ENCODE results near the gene KCNK17. TPM values are rescaled to one million over a fixed set of nuclear protein-coding genes. Genes with fewer than 3 reads are reported as not detected.

The KCNK17 gene
- total and polyA plus RNA-seq, 9 of the 15 experiments (the other 6 are each of a cell fraction or from before 2014, with no cell fraction given), result not detected

DNA sequence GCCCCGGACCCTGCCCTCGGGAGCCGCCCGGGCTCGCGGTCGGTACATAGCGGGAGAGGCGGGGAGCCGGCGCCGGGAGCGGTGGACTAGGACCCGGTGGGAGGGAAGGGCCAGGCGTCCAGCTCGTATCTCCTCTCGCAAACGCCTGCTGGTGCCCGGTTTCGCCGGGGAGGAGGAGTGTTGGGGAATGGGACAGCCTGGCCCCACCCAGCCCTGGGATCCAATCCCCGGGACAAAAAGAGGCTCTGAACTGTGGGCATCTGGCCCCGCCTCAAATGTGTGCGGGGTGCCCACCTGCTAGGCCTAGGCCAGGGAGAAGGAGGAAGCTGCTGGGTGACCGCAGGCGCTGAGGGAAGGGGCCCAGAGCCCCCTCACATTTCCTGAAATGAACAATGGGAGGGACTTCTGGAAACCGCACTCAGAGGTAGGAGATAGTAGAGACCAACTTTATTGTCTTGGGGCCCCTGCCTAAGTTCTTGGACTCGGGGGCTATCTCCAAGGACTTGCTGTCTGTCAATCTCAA lies at the start of gene KCNK17 (continued):
- no peak for TF ChIP-seq RBFOX2 (IDR thresholded peaks at IDR 0.05; ENCODE audit: low read depth, low read length)
- TF ChIP-seq ZFPM2 (CRISPR knock-in tag; IDR thresholded peaks at IDR 0.05), result no peak
- TF ChIP-seq, protein P1, sequence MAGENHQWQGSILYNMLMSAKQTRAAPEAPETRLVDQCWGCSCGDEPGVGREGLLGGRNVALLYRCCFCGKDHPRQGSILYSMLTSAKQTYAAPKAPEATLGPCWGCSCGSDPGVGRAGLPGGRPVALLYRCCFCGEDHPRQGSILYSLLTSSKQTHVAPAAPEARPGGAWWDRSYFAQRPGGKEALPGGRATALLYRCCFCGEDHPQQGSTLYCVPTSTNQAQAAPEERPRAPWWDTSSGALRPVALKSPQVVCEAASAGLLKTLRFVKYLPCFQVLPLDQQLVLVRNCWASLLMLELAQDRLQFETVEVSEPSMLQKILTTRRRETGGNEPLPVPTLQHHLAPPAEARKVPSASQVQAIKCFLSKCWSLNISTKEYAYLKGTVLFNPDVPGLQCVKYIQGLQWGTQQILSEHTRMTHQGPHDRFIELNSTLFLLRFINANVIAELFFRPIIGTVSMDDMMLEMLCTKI (IDR thresholded peaks at IDR 0.05; ENCODE audit: partially characterized antibody), result no peak
- TF ChIP-seq FIP1L1 (IDR thresholded peaks at IDR 0.05; ENCODE audit: low read depth, low read length, poor library complexity, severe bottlenecking), result no peak
- no peak for TF ChIP-seq KDM2B (CRISPR knock-in tag; IDR thresholded peaks at IDR 0.05)
- TF ChIP-seq ZNF140 (CRISPR knock-in tag; IDR thresholded peaks at IDR 0.05), result no peak

DNA sequence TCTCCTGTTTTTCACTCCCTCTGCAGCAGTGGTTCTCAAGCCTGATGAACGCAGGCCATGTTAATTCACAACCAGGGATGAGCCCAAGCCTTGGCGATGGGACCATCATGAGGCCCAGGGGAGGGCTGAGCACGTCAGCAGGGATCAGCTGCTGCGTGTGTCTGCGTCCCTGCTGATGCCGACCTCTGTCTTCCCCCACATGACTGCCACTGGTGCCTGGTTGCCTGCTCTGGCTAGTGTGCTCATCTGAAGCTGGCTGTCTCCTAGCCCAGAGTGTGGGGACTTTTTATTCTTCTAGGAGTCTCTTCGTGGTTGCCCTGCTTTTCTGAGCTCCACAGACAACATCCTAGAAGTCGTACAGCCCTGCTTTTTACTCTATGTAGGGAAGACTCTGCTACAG lies 49.1 kb upstream of the KCNK17 start:
- Histone ChIP-seq H3K4me3 (no peak overlapping the region), H4K20me1 (replicated peaks; ENCODE audit: control insufficient read depth, insufficient read depth, low read length) (peaks cover 7% of the 10 kb centered on the region), H3K27me3 (ENCODE audit: control insufficient read depth in 2 of 2, insufficient read depth in 2 of 2, low read length in 2 of 2) (peaks cover 8 to 58% of the 10 kb centered on the region in 2 experiments; a peak in 4 of 5 replicates), H3K27ac (ENCODE audit: extremely low read depth, low read depth, low read length) (no peak overlapping the region), H3K9ac (ENCODE audit: insufficient read depth in 1 of 2, low read depth in 2 of 2, low read length in 2 of 2) (0 out of 4 replicates have a peak overlapping the region, but pooled peaks of 1 of the 2 experiments have one; percentile 47), H3K4me2 (ENCODE audit: insufficient read depth, low read length) (no peak overlapping the region), H3K9me1 (ENCODE audit: control insufficient read depth, insufficient read depth, low read length) (no peaks in the 10 kb centered on the region), H2AFZ (ENCODE audit: low read depth, low read length) (no peak overlapping the region), H3K36me3 (ENCODE audit: control insufficient read depth, insufficient read depth, low read length) (no peaks in the 10 kb centered on the region), H3K79me2 (ENCODE audit: control insufficient read depth, insufficient read depth, low read length) (no peaks in the 10 kb centered on the region), H3K9me3 (replicated peaks; ENCODE audit: control insufficient read depth, insufficient read depth, low read depth, low read length) (no peaks in the 10 kb centered on the region), H3K4me1 (replicated peaks in 1 of 2; ENCODE audit: control insufficient read depth in 2 of 2, insufficient read depth in 2 of 2, low read length in 2 of 2) (no peaks in the 10 kb centered on the region)
- ATAC-seq, result no peak
- FAIRE-seq, result no peak
- BruUV-seq (replicated peaks), result no TSS peak
- CTCF ChIA-PET (ENCODE audit: low intra/inter-chr PET ratio), result no interaction called here
- TF ChIP-seq MAFK (IDR thresholded peaks at IDR 0.05; ENCODE audit: low read length) (no peak), CXXC5 (CRISPR knock-in tag; IDR thresholded peaks at IDR 0.05) (no peak), SLC30A9 (CRISPR knock-in tag; IDR thresholded peaks at IDR 0.05) (no peak), SAFB2 (IDR thresholded peaks at IDR 0.05; ENCODE audit: borderline replicate concordance, low read depth, low read length, severe bottlenecking) (no peak), KDM4B (IDR thresholded peaks at IDR 0.05; ENCODE audit: borderline replicate concordance in 2 of 2, low read depth in 1 of 2) (no peak), PRMT5 (CRISPR knock-in tag; IDR thresholded peaks at IDR 0.05) (no peak), HNRNPUL1 (IDR thresholded peaks at IDR 0.05; ENCODE audit: low read length) (no peak), BMI1 (IDR thresholded peaks at IDR 0.05; ENCODE audit: low read length) (no peak), CBFA2T3 (IDR thresholded peaks at IDR 0.05) (no peak)
- TF ChIP-seq, protein P2, sequence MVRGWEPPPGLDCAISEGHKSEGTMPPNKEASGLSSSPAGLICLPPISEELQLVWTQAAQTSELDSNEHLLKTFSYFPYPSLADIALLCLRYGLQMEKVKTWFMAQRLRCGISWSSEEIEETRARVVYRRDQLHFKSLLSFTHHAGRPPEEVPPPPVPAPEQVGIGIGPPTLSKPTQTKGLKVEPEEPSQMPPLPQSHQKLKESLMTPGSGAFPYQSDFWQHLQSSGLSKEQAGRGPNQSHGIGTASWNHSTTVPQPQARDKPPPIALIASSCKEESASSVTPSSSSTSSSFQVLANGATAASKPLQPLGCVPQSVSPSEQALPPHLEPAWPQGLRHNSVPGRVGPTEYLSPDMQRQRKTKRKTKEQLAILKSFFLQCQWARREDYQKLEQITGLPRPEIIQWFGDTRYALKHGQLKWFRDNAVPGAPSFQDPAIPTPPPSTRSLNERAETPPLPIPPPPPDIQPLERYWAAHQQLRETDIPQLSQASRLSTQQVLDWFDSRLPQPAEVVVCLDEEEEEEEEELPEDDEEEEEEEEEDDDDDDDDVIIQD (CRISPR knock-in tag; IDR thresholded peaks at IDR 0.05), result no peak
- TF ChIP-seq, protein P3, sequence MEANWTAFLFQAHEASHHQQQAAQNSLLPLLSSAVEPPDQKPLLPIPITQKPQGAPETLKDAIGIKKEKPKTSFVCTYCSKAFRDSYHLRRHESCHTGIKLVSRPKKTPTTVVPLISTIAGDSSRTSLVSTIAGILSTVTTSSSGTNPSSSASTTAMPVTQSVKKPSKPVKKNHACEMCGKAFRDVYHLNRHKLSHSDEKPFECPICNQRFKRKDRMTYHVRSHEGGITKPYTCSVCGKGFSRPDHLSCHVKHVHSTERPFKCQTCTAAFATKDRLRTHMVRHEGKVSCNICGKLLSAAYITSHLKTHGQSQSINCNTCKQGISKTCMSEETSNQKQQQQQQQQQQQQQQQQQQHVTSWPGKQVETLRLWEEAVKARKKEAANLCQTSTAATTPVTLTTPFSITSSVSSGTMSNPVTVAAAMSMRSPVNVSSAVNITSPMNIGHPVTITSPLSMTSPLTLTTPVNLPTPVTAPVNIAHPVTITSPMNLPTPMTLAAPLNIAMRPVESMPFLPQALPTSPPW (CRISPR knock-in tag; IDR thresholded peaks at IDR 0.05), result no peak
- under 1% methylated on average over 8 of the region's 8 CpGs for WGBS (ENCODE audit: insufficient coverage, low coverage, missing lambda C conversion rate)
- in situ Hi-C loops (cut with MboI), result loop anchor here (10.0 to 25.0 kb wide), 4 partner anchors 512 to 1674 kb away; partner anchors contain the start of genes TSPO2 and UNC5CL
- no peak for DNase-seq (ENCODE audit: extremely low read depth in 1 of 4, low spot score in 3 of 4)
- POLR2A ChIA-PET, result interaction anchor here (0.6 kb wide), 2 partner anchors 944 to 1044 kb away, joined by 3 to 4 read pairs; no protein-coding TSS in a partner anchor
- intact Hi-C loops (cut with micrococcal nuclease), result loop anchor here (5.0 kb wide), 1 partner anchor 529 kb away; no protein-coding TSS in a partner anchor

Measured in K562 (cell line).